ENCODE data around the gene SACS.
"Not testable (repeated sequence)": the region's sequence is repeated elsewhere in the genome, so short reads cannot be mapped to it uniquely, and the experiment has no call there.

SACS gene

DNA sequence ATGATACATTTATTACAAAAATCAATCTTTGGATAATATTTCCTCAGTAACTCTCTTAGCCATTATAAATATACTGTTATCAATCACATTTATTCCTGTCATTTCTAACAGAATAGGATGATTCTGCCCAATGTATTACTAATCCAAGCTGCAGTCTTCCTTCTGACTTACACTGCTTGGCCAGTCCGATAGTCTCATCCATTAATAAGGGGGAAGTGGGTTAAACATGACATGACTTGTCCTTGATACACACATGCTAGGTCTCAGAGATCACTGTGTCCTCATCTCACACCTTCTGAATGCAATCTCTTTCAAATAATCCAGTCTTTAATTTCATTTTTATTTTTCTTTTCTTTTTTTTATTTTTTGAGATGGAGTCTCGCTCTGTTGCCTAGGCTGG, 18.8 kb downstream of the SACS start:
- peaks cover 20% of the 10 kb centered on the region for H3K79me2 ChIP-seq
- no peaks in the 10 kb centered on the region for H3K36me3 ChIP-seq (ENCODE audit: control insufficient read depth, insufficient read depth, low read length)
- no peaks in the 10 kb centered on the region for H3K9me3 ChIP-seq (ENCODE audit: control insufficient read depth, low read length)
- TF ChIP-seq, protein P1, sequence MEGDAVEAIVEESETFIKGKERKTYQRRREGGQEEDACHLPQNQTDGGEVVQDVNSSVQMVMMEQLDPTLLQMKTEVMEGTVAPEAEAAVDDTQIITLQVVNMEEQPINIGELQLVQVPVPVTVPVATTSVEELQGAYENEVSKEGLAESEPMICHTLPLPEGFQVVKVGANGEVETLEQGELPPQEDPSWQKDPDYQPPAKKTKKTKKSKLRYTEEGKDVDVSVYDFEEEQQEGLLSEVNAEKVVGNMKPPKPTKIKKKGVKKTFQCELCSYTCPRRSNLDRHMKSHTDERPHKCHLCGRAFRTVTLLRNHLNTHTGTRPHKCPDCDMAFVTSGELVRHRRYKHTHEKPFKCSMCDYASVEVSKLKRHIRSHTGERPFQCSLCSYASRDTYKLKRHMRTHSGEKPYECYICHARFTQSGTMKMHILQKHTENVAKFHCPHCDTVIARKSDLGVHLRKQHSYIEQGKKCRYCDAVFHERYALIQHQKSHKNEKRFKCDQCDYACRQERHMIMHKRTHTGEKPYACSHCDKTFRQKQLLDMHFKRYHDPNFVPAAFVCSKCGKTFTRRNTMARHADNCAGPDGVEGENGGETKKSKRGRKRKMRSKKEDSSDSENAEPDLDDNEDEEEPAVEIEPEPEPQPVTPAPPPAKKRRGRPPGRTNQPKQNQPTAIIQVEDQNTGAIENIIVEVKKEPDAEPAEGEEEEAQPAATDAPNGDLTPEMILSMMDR (IDR thresholded peaks at IDR 0.05): no peak
- no peak overlapping the region for H3K27ac ChIP-seq
- no peak overlapping the region for H3K9ac ChIP-seq
- no peaks in the 10 kb centered on the region for H3K27me3 ChIP-seq (ENCODE audit: control insufficient read depth, insufficient read depth, low read length)
- H3K4me2 ChIP-seq (ENCODE audit: low read length): no peak overlapping the region
- no peak overlapping the region for H3K4me3 ChIP-seq (ENCODE audit: low read depth, low read length)
- H2AFZ ChIP-seq: no peak overlapping the region
- H3K4me1 ChIP-seq: no peaks in the 10 kb centered on the region

DNA sequence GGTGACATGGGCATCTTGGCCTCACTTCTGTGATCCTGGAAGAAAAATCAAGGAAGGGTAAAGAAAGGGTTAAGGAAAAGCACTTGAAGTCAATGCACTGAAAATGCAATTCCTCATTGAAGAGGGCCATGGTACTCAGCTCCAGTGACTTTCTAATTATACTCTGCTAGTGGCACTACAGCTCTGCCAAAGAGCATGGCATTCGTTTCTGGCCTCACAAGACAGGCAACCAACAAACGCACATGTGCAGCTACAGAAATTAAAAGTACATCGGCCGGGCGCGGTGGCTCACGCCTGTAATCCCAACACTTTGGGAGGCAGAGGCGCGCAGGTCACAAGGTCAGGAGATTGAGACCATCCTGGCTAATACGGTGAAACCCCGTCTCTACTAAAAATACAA, 21.8 kb downstream of the SACS start:
- no peak overlapping the region for H2AFZ ChIP-seq
- no peaks in the 10 kb centered on the region for H3K36me3 ChIP-seq (ENCODE audit: control insufficient read depth, insufficient read depth, low read length)
- no peak overlapping the region for H3K4me3 ChIP-seq (ENCODE audit: low read depth, low read length)
- no peak overlapping the region for H3K9ac ChIP-seq
- TF ChIP-seq, protein P1 (IDR thresholded peaks at IDR 0.05): no peak
- no peaks in the 10 kb centered on the region for H3K27me3 ChIP-seq (ENCODE audit: control insufficient read depth, insufficient read depth, low read length)
- H3K9me3 ChIP-seq (ENCODE audit: control insufficient read depth, low read length): no peaks in the 10 kb centered on the region
- no peak overlapping the region for H3K27ac ChIP-seq
- no peaks in the 10 kb centered on the region for H3K4me1 ChIP-seq
- no peak overlapping the region for H3K4me2 ChIP-seq (ENCODE audit: low read length)
- peaks cover 9% of the 10 kb centered on the region for H3K79me2 ChIP-seq

DNA sequence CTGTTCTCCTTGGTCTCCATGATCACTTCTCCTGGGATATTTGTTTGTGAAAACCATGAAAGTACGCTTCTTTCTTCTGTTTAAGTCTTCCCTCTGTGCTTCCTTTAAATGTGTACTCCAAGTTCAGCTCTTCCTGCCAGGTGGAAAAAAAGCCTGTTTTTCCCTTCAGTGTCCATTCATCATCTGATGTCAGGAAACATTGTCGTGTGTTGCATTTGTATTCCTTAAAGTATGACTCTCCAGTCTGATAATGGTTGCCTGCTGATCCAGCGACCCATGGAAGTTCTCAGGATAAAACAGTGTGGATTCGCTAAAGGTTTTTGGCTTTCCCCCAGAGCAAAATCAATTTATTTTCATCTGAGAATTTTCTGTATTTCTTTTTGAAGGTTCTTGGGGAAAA, 22.3 kb downstream of the SACS start:
- H2AFZ ChIP-seq: no peak overlapping the region
- TF ChIP-seq, protein P1 (IDR thresholded peaks at IDR 0.05): no peak
- peaks cover 9% of the 10 kb centered on the region for H3K79me2 ChIP-seq
- no peaks in the 10 kb centered on the region for H3K4me1 ChIP-seq
- no peaks in the 10 kb centered on the region for H3K27me3 ChIP-seq (ENCODE audit: control insufficient read depth, insufficient read depth, low read length)
- no peak overlapping the region for H3K9ac ChIP-seq
- no peaks in the 10 kb centered on the region for H3K9me3 ChIP-seq (ENCODE audit: control insufficient read depth, low read length)
- H3K27ac ChIP-seq: no peak overlapping the region
- no peak overlapping the region for H3K4me2 ChIP-seq (ENCODE audit: low read length)
- H3K36me3 ChIP-seq (ENCODE audit: control insufficient read depth, insufficient read depth, low read length): no peaks in the 10 kb centered on the region
- H3K4me3 ChIP-seq (ENCODE audit: low read depth, low read length): no peak overlapping the region

DNA sequence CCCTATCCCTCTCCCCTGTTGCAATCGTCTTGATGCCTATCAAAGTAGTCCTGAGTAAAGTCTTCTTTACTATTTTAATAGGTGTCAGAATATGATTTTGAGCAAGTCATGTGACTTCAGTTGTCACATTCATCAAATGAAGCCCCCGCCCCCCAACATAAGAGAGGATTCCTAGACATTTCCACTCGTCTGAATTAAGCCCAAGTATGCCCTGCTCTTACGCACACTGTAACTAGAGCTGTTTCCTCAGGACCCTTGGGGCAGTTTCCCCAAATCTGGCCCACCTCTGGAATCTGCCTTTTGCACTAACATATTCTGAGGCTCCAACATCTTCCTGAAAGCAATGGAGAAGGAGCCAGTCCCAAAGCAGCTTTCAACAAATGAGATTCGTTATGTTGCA, 25.5 kb downstream of the SACS start:
- Histone ChIP-seq H2AFZ (no peak overlapping the region), H3K4me2 (ENCODE audit: low read length) (no peak overlapping the region), H3K36me3 (ENCODE audit: control insufficient read depth, insufficient read depth, low read length) (no peaks in the 10 kb centered on the region), H3K9me3 (ENCODE audit: control insufficient read depth, low read length) (no peaks in the 10 kb centered on the region), H3K27me3 (ENCODE audit: control insufficient read depth, insufficient read depth, low read length) (no peaks in the 10 kb centered on the region), H3K4me1 (no peaks in the 10 kb centered on the region), H3K9ac (no peak overlapping the region), H3K4me3 (ENCODE audit: low read depth, low read length) (no peak overlapping the region), H3K79me2 (peaks cover 19% of the 10 kb centered on the region), H3K27ac (no peak overlapping the region)
- TF ChIP-seq, protein P1 (IDR thresholded peaks at IDR 0.05): no peak

DNA sequence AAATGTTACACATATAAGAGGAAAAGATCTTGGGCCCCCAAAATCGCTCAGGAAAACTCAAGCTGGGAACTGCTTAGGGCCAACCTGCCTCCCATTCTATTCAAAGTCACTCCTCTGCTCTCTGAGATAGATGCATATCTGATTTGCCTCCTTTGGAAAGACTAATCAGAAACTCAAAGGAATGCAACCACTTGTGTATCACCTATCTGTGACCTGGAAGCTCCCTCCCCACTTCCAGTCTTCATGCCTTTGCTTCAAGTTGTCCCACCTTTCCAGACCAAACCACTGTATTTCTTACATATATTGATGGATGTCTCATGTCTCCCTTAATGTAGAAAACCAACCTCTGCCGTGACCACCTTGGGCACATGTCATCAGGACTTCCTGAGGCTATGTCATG, 32.3 kb downstream of the SACS start:
- not testable (repeated sequence) for H2AFZ ChIP-seq; H3K27me3 ChIP-seq (ENCODE audit: control insufficient read depth, insufficient read depth, low read length); H3K4me3 ChIP-seq (ENCODE audit: low read depth, low read length); H3K9me3 ChIP-seq (ENCODE audit: control insufficient read depth, low read length); H3K4me1 ChIP-seq; H3K27ac ChIP-seq; H3K4me2 ChIP-seq (ENCODE audit: low read length); H3K36me3 ChIP-seq (ENCODE audit: control insufficient read depth, insufficient read depth, low read length); H3K9ac ChIP-seq
- H3K79me2 ChIP-seq: peaks cover 16% of the 10 kb centered on the region

All from parathyroid adenoma (tissue), 2 donors.